ENCODE measurements around the gene ANAPC1.
"Not testable (repeated sequence)": the region's sequence is repeated elsewhere in the genome, so short reads cannot be mapped to it uniquely, and the experiment has no call there.

Gene ANAPC1

DNA sequence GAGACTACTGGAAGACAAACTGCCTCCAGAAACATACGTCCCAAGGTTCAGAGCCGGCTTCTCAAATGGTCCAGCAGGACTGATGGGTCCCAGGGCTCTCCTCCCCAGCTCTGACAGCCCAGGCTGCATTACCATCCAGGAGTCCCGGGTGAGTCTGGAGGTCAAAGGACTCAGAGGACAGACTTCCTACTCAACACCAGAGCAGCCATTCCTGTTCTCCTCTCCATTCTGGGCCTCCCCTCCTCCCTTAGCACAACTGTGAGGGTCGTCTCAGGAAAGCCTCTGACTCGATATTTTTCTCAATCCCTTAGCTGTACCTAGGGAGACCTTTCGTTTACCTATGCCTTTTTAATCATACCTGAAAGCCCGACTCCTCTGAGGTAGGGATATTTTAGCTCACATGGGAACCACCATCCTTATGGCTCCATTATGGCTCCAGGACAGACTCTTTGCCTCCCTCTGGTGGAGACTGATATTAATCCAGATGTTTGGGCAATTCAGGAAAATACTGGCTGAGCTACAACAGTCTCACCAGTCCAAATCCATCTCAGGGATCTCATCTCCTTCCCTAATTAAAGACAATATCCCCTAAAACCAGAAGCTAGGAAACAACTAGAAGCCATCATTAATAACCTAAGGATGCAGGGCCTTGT, 70.9 kb downstream of the ANAPC1 start:
- not testable (repeated sequence) for DNase-seq (ENCODE audit: low spot score)

DNA sequence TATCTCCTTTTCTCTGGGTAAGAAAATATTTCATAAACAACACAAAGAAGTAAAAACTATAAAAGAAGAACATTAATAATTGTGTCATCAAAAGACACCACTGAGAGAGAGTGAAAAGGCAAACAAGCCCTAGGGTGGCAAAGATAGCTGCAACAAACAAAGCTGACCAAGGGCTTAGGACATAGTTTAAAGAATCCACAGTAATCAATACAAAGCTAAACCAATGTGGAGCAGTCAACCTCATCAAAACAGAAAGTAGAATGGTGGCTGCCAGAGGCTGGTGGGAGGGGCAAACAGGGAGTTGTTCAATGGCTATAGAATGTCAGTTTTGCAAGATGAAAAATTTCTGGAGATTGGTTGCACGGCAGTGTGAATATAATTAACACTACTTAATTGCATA, 93.4 kb downstream of the ANAPC1 start:
- not testable (repeated sequence) for DNase-seq (ENCODE audit: low spot score)

GRCh38 chr2:111784081-111784480, 99.9 kb downstream of the ANAPC1 start:
- DNase-seq (ENCODE audit: low spot score) = not testable (repeated sequence)

GRCh38 chr2:111782195-111782594, 101.8 kb downstream of the ANAPC1 start:
- not testable (repeated sequence) for DNase-seq (ENCODE audit: low spot score)

DNA sequence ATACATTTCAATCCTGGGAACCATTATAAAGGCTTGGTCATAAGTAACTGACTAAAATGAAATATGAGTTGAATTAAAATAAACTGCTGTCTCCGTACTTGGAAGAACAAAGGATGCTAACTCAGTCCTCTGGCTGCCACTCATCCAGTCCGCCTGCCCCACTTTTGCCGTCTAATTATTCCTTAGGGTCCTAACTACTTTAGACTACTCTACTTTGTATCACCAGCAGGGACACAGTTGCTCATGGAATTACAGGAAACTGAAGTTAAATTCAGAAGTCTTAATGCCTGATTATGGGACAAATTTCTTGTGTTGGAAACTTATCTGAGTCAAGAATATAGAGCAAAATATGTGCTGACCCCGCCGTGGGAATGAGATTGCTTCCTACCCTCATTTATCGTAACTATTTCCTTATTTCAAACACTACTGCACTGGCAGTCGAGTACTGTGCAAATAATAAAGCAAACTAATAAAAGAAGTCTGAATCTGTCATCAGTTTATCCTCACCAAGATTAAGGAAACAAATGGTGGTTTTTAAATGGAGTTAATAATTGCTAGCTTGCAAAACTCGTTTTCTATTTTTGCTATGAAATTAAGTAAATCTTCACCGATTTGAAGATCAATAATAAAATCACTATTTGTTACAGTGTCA, 102.4 kb downstream of the ANAPC1 start:
- DNase-seq (ENCODE audit: low spot score) = not testable (repeated sequence)

GRCh38 chr2:111777155-111777554, 106.8 kb downstream of the ANAPC1 start:
- not testable (repeated sequence) for DNase-seq (ENCODE audit: low spot score)

GRCh38 chr2:111776296-111776695, 107.7 kb downstream of the ANAPC1 start:
- DNase-seq (ENCODE audit: low spot score) = not testable (repeated sequence)

- not testable (repeated sequence) for DNase-seq (ENCODE audit: low spot score)
Observed at GRCh38 chr2:111772180-111772579, 111.8 kb downstream of the ANAPC1 start.

- not testable (repeated sequence) for DNase-seq (ENCODE audit: low spot score)
Observed at GRCh38 chr2:111770916-111771658, 112.9 kb downstream of the ANAPC1 start.

GRCh38 chr2:111768266-111769190, 115.5 kb downstream of the ANAPC1 start:
- DNase-seq (ENCODE audit: low spot score) = not testable (repeated sequence)

GRCh38 chr2:111767087-111767486, 116.9 kb downstream of the ANAPC1 start:
- peak; percentile 27 for DNase-seq (ENCODE audit: low spot score)

GRCh38 chr2:111766295-111766694, 117.7 kb downstream of the ANAPC1 start:
- not testable (repeated sequence) for DNase-seq (ENCODE audit: low spot score)

DNA sequence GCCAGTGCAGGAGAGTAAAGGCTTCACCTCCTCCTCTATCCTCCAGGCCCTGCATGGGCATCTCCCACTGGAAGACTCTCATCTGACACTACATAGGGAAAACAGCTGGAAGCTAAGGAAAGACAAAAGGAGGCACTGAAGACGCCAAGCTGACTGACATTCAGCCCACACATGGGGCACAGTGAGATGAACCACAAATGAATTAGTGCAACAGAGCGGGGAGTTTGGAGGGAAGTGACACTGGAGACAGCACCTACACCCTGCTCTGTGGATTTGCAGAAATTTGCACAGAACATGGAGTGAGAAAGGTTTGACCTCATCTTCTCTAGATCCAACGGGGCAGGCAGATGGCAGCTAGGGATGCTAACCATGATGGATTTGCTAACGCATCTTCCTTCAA, 119.8 kb downstream of the ANAPC1 start:
- DNase-seq (ENCODE audit: low spot score) = not testable (repeated sequence)

- not testable (repeated sequence) for DNase-seq (ENCODE audit: low spot score)
Observed at GRCh38 chr2:111760697-111761284, 123.2 kb downstream of the ANAPC1 start.

DNA sequence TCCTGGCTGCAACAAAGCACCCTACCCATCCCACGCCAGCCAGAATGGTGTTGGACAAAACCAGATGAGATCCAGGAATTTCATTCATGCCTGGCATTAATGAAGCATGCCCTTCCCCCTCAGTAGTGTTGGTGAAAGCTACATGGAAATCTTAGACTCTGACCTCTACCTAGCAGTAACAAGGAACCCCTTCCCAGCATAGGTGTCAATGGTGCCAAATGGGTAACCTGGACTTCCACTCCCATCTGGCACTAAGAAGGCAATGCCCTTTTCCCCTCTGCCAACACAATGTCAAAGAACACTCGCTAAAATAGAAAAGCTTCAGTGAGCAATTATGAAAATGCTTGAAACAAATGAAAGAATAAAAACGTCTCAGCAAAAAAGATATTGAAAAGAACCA, 131.5 kb downstream of the ANAPC1 start:
- not testable (repeated sequence) for DNase-seq (ENCODE audit: low spot score)

DNA sequence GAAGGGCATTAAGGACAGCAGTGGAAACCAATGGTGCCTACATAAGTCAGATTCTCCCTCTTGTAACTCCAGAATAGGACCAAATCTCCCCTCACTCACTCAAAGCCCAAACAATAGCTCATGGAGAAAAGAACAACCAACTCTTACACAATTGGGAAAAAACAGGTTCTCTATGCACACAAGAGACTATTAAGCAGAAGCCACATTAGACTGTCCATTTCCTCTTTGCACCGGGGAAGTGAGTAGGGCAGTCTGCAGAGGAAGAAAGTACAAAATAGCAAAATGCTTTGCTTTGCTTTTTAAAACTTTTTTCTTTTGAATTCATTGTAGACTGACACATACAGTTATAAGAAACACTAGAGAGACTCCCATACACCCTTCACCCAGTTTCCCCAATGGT, 133.4 kb downstream of the ANAPC1 start:
- not testable (repeated sequence) for DNase-seq (ENCODE audit: low spot score)

DNA sequence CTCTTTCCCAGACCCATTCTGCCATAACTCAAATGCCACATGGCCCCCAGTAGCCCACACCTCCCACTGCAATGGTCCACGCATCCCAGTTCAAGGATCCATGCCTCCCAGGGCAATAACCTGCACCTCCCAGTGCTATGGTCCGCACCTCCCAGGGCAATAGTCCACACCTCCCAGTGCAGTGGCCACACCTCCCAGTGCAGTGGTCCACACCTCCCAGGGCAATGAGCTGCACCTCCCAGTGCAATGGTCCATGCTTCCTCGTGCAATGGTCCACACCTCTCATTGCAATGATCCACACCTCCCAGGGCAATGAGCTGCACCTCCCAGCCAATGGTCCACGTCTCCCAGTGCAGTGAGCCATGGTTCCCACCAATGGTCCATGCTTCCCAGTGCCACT, 135.6 kb downstream of the ANAPC1 start:
- not testable (repeated sequence) for DNase-seq (ENCODE audit: low spot score)

DNA sequence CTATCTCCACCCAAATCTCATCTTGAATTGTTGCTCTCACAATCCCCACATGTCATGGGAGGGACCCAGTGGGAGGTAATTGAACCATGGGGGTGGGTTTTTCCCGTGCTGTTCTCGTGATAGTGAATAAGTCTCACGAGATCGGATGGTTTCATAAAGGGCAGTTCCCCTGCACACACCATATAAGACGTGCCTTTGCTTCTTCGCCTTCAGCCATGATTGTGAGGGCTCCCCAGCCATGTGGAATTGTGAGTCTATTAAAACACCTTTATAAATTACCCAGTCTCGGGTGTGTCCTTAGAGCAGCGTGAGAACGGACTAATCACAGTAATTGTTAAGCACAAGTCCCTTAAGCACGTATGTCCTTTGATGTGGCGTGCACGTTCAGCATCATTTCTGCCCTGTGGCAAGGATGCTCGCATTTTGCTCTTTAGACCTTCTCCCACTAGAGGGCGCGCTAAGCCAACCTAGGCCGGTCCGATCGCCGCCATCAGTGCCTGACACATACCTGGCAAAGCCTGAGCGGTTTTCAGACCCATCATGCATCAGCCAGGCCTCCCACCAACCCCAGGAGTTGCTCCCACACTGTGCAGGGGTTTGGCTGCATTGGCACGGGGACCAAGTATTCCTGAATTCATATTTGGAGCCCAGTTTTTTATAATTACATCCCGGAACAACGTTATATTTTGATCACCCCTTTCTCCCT, 136.4 kb downstream of the ANAPC1 start:
- not testable (repeated sequence) for DNase-seq (ENCODE audit: low spot score)

DNA sequence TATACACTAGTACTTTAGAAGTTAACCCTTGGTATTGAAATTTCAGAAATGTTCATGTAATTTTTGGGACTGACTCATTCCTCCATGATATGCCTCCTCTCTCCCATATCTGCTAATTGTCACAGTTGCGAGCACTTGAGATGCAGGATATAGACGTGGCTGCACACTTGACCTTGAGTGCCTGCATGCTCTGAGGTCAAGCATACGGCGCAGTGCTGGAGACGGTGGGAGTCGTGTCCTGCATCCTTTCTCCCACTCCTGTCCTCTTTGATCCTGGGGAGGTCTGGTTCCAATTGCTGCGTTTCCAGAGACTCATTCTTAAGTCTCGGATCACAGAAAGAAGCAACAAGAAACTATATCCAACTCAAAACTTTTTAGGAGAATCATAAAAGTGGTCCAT, 139.2 kb downstream of the ANAPC1 start:
- DNase-seq (ENCODE audit: low spot score) = not testable (repeated sequence)

DNA sequence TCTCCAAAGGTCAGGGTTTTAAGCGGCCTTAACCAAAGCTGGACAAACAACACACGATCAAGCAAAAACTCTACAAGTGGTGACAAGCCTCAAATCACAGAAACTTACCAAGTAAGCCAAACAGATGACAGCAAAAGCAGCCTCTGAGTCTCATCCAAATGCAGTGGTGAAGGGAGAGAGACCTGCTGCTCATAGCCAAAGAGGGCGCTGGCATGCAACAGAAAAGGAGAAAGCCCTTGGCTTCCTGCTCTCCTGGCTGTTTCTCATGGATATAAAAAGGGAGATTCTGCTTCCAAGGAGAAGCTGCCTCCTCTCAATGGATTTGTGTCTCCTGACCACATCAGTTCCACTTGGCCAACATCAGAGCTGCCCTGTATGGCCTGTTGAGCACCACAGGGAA, 142.5 kb downstream of the ANAPC1 start:
- not testable (repeated sequence) for DNase-seq (ENCODE audit: low spot score)
